Measurements from ENCODE around the gene TSPOAP1. TPM values are rescaled to one million over a fixed set of nuclear protein-coding genes. Genes with fewer than 3 reads are reported as not detected.

TSPOAP1 gene
- polyA plus RNA-seq, 1 donor, result 62.3 TPM

DNA sequence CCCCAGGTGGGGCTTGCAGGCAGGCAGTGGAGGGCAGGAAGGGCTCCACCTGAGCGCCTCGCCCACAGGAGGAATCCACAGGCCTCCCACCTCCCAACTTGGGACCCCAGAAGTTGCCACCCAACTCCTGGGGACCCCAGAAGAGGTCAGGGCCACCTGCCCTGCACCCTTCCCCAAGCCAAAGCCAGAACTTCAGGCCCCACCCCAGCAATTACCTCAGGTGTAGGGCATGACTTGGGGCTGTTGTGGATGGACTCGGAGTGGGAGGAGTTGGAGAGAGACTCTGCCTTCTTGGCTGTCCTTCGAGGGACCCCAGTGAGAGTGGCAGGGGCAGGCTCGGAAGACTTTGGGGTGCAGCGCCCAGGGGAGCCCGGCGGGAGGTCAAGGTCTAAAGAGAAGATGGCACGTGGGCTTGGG lies 10.5 kb downstream of the TSPOAP1 start:
- DNase-seq, result no peak

- no peak for DNase-seq
These were observed 11.1 kb downstream of the TSPOAP1 start for GRCh38 chr17:58317421-58318064.

DNA sequence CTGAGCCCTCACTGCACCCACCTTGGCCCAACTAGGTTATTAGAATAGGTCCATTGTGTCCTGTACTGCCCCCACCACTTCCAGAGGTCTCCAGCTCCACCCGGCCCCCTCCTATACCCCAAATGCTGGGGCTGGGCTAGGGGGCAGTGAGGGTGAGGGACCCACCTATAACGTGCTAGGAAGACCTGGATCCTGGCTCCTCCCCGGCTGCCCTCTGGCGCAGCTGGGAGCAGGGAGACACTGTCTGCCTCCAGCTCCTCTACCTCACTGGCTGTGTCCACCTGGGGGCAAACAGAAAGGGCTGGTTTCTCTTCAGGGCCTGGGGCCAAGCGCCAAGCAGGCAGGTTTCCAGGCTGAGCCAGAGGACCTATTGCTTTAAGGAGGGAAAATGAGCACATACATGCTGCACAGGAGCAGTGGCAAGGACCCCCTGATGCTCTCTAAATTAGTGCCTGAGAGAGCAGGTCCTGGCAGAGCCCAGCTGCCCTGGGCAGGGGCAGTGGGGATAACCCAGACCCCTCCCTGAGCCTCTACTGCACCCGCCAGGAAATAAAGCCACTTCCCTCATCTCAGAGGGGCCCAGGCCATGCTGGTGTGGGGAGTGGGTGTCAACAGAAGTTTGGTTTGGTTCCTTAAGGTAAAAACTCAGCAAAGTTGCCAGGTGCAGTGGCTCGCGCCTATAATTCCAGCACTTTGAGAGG lies 12.2 kb downstream of the TSPOAP1 start:
- DNase-seq, result no peak

GRCh38 chr17:58315750-58316149 lies 12.8 kb downstream of the TSPOAP1 start:
- DNase-seq, result no peak

DNA sequence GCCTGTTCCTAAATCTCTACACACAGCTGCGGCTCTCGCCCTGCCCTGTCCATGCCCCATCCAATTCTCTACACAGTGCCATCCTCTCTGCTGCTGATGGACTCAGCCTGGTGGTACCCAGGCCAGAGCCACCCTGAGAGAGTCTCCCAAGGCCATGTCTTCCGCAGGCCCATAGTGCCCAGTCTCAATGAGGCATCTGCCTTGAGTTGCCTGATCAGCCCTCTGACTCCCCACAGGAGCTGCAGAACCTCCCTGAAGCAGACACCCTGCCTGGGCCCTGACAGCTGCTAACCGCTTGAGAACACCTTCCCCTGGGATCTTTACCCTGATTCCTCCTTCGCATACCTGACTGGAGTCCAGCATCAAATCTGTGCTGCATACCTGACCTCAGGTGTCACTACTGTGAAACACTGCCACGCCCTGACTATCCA lies 13.3 kb downstream of the TSPOAP1 start:
- DNase-seq, result no peak

GRCh38 chr17:58314706-58315015 lies 13.9 kb downstream of the TSPOAP1 start:
- DNase-seq, result no peak

GRCh38 chr17:58313815-58314705 lies 14.5 kb downstream of the TSPOAP1 start:
- DNase-seq, result no peak

DNA sequence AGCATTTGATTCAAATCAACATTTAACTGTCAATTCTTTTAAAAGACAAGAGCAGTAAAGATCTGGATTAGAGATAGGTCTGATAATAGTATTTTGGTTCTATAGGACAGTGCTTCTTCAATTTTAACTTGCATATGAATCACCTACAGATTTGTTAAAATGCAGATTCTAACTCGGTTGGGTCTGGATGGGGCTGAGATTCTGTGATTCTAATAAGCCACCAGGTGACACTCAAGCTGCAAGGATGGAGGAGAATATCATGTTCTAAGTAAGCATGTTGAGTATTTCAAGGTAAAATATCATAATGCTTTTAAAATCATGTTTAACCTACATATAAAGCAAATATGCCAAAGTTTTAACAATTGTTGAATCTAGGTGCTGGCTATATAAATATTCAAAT lies 15.8 kb downstream of the TSPOAP1 start:
- DNase-seq, result no peak

GRCh38 chr17:58312021-58312630 lies 16.5 kb downstream of the TSPOAP1 start:
- DNase-seq, result no peak

DNA sequence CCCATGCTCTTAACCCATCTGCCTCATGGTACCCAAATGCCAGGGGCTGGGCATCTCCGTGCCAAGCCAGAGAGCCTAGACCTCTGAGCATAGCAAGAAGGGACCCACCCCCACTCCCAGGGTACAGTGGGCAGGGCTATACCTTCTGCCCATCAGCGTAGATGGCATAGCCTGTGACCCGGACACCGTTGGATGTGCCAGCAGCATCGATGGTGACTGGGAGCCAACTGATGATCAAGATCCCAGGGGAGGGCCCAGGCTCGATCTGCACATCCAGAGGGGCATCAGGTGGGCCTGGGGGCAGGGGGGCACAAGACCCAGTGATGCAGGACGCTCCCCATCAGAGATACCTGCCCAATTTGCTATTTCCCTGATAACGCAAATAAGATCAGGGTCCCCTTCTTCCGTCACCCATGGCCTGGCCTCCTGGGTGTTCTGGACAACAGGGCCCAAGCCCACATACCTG lies 17.1 kb downstream of the TSPOAP1 start:
- DNase-seq, result no peak

DNA sequence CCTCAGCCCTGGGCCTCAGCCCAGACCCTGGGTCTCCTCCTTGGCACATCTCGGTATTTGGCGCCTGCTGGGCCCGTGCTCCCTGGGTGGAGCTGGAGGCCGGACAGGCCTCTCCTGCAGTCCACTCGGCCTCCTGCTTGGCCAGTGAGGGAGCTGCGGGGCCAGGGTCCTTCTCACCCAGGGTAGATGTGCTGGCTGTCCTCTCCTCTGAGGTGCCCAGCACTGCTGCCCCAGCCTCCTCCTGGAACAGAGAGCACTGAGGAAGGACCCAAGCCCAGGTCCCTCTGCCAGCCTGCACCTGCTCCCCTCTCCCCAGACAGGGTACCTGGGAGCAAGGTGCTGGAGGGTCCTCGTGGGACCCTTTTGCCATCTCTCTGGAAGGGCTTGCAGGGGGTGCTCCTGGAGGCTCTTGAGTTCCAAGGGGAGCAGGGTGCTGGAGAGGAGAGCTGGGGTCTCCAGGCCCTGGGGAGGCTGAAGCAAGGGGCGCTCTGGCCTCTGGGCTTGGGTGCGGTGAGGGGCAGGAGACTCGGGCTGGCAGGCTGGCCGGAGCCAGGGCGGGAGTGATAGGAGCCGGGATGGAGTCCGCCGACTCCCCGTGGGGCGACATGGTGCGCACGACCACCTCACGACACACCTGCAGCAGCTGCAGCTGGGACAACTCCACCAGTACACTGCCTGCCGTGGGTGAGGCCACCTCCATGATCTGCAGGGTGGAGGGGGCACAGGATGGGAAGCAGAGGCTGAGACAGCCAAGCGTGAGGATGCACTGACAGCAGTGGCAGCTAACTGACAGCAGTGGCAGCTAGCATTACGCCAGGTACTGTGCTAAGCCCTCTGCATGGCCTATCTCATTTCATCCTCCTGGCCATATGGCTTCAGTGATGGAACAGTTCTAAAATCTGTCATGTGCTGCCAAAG lies 17.8 kb downstream of the TSPOAP1 start:
- no peak for DNase-seq

GRCh38 chr17:58309918-58310259 lies 18.7 kb downstream of the TSPOAP1 start:
- no peak for DNase-seq

DNA sequence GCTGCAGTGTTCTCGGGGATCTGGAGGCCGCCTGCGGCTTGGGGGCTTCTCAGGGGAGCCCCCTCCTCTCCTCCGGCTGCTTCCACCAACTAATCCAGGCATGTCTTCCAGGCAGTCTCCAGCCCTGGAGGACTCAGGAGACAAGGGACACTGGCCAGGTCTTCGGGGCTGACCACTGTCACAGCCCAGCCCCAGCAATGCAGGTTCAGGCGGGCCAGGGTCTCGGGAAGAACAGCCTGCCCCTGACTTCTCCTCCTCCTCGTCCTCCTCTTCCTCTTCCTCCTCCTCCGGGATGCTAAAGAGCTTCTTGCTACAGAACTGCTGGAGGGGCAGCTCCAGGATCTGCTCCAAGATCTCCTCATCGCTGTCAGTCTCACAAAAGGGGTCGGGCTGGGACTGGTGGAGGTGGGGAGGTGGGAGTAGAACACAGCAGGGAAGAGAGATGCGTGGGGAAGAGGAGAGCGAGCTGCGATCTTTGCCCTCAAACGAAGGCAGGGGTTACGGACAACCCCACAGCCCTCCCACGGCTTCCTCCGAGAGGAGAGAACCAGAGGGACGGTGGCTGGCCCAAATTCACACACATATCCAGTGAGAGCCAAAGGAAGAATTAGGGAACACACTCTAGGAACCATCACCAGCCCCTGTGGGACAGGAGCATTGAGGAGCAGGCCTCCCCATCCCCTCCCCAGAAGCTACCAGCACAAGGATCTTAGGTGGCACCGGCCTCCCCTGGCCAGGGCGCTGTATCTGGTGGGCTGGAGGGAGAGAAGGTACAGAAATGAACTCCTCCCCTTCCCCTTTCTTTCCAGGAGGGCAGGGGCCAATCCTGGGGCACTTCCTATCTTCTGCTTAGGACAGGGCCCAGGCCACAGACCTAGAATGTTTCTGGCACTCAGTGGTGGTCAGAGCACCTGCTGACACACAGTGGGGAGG lies 19.3 kb downstream of the TSPOAP1 start:
- no peak for DNase-seq

DNA sequence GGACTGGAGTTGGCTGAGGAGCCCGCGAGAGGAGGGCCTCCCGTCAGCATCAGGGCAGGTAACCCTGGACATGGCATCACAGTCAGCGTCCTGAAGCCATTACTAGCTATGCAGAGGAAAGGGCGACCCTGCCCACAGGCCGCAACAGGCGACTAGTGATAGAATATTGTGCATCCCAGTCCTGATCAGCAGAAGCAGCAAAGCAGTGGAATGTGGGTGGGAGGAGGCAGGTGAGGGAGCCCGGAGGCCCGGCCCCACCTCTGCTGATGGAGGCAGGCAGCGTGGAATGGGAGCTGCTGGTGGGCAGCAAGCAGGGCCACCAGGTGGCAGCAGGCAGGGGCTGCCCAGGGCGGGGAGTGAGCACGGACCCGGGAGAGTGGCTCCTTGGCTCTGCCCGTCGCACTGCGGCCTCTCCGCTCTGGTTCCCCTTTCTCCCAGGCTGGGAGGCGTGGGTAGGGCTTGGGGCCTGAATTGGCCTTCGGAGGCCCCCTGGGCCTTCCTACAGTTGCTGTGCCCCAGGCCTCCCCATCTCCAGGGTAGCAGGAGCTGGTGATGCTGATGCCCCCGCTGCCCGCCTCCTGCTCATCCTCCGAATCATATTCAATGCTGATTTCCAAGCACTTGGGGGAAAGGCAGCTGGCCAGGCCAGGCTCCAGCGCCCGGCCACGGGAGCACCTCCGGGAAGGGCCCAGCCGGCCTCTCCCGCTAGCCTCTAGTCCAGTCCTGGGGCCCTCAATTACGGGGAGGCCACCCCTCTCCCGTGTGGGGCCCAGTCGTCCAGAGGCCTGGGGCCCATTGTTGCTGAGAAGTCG lies 20.2 kb downstream of the TSPOAP1 start:
- no peak for DNase-seq

- no peak for DNase-seq
These were observed 21.0 kb downstream of the TSPOAP1 start for GRCh38 chr17:58307468-58308172.

DNA sequence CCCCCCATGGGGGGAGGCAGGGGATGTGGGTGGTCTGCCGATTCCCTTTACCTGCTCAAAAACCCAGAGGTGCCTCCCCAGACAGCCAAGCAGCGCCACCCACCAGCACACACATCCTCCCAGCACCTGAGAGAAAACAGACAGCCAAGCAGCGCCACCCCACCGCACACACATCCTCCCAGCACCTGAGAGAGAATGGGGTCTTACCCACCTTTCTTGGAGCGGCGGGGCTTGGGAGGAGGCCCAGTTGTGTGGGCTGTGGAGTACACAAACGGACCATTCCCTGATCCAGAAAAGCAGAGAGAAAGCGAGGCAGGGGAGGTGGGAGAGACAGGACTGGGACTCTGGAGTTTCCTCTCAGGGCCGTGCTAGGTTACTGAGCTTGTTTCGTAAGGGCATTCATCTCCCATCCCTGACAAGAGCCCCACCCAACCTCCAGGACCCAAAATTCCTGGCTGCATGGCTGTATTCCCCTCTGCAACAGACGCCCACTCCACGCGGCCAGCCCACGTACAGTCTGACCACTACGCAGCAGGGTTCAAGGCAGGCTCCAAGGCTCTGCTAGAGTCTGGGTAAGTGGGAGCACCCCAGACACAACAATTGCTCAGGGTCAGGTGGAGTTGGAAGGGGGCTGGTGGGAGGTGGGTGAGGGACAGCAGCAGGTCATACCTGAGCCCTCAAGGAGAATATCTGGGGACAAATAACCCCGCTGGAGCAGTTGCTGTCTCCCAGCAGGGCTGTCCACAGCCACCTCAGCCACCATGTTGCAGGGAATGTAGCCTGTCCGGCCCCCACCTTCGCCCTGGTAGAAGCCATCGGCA lies 22.3 kb downstream of the TSPOAP1 start:
- no peak for DNase-seq

DNA sequence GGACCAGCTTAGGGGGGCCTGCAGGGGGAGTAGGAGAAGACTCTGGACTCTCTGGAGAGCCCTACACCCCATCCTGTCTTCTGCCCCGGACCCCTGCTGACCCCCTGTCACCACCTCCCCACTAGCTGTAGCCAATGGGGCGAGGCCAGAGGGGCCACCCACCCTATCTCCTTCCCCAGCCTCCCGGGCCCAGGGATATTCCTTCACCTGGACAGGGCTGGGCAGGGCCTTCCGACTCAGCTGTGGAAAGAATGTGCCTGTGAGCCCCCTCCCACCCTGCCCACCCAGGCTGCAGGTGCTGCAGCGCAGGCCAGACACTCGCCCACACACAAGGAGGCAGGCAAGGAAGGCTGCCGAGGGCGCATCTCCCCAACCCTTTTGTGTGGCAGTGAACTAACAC lies 23.0 kb downstream of the TSPOAP1 start:
- DNase-seq, result no peak

All from left kidney (tissue), 2 donors.